Ishikawa (cell line): ENCODE results near the gene DAB1.

Experiments used
- CEBPB ChIP-seq: IDR thresholded peaks from 2 replicates; pipeline ENCODE4 v1.6.1; 2012
- CREB1 ChIP-seq: IDR thresholded peaks from 2 replicates; pipeline ENCODE4 v1.6.1; 2012; ENCODE audit warnings: low read depth
- EGR1 ChIP-seq: IDR thresholded peaks from 2 replicates; pipeline ENCODE4 v1.6.1; 2012
- EP300 ChIP-seq: IDR thresholded peaks from 2 replicates; pipeline ENCODE4 v1.6.1; 2012; ENCODE audit warnings: borderline replicate concordance
- FOXM1 ChIP-seq: IDR thresholded peaks from 2 replicates; pipeline ENCODE4 v1.6.1; 2012; ENCODE audit warnings: low read depth, borderline replicate concordance
- MAX ChIP-seq: IDR thresholded peaks from 2 replicates; pipeline ENCODE4 v1.6.1; 2012
- NFIC ChIP-seq: IDR thresholded peaks from 2 replicates; pipeline ENCODE4 v1.6.1; 2012
- RAD21 ChIP-seq: IDR thresholded peaks from 2 replicates; pipeline ENCODE4 v1.6.1; 2012; ENCODE audit warnings: low read depth
- REST ChIP-seq: IDR thresholded peaks from 2 replicates; pipeline ENCODE4 v1.6.1; 2012; ENCODE audit warnings: low read depth, mild to moderate bottlenecking
- TAF1 ChIP-seq: IDR thresholded peaks from 2 replicates; pipeline ENCODE4 v1.6.1; 2012; ENCODE audit warnings: low read depth, mild to moderate bottlenecking
- TCF12 ChIP-seq: IDR thresholded peaks from 2 replicates; pipeline ENCODE4 v1.6.1; 2012; ENCODE audit warnings: low read depth
- TEAD4 ChIP-seq: IDR thresholded peaks from 2 replicates; pipeline ENCODE4 v1.6.1; 2012
- USF1 ChIP-seq: IDR thresholded peaks from 2 replicates; pipeline ENCODE4 v1.6.1; 2012
- YY1 ChIP-seq: IDR thresholded peaks from 2 replicates; pipeline ENCODE4 v1.6.1; 2012; ENCODE audit warnings: low read depth
- ZBTB7A ChIP-seq: IDR thresholded peaks from 2 replicates; pipeline ENCODE4 v1.6.1; 2012; ENCODE audit warnings: low read depth

The DAB1 gene

GRCh38 chr1:57112148-57112547 lies 311.7 kb downstream of the DAB1 start:
- TF ChIP-seq NFIC, result no peak
- TF ChIP-seq CREB1, result no peak
- no peak for TF ChIP-seq YY1
- no peak for TF ChIP-seq EP300
- no peak for TF ChIP-seq MAX
- no peak for TF ChIP-seq ZBTB7A
- no peak for TF ChIP-seq TCF12
- TF ChIP-seq CEBPB, result no peak
- TF ChIP-seq RAD21, result no peak
- TF ChIP-seq FOXM1, result no peak
- TF ChIP-seq REST, result no peak
- TF ChIP-seq USF1, result no peak
- TF ChIP-seq TEAD4, result no peak
- TF ChIP-seq TAF1, result no peak
- no peak for TF ChIP-seq EGR1

GRCh38 chr1:57111175-57111574 lies 312.7 kb downstream of the DAB1 start:
- no peak for TF ChIP-seq RAD21
- TF ChIP-seq YY1, result no peak
- no peak for TF ChIP-seq TCF12
- no peak for TF ChIP-seq CEBPB
- TF ChIP-seq TAF1, result no peak
- TF ChIP-seq ZBTB7A, result no peak
- no peak for TF ChIP-seq MAX
- no peak for TF ChIP-seq FOXM1
- TF ChIP-seq EGR1, result no peak

- TF ChIP-seq RAD21 (no peak), EGR1 (no peak), TEAD4 (no peak), REST (no peak), NFIC (no peak), YY1 (no peak), CREB1 (no peak), TAF1 (no peak), TCF12 (no peak)
Measured at GRCh38 chr1:57109883-57110282, 314.0 kb downstream of the DAB1 start.

DNA sequence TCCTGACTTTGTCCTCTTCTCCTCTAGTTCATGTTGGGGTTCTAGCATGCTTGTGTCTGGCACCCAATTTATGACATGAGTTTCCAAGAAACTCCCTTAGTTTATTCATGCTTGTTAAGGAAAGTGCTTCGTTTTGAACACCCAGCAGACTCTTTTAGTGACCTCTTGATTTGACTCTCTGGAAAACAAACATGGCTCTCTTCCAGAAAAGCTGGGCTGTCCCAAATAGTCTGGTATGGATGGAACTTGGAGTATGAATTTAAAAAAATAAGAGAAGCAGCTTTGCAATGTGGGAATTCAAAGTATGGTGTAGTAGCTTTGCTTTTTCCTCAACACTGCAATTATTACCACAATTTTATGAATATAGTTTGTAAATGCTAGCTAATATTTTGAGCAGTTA lies 314.6 kb downstream of the DAB1 start:
- TF ChIP-seq RAD21, result no peak

- TF ChIP-seq TCF12 (no peak), FOXM1 (no peak), MAX (no peak)
Measured at GRCh38 chr1:57106296-57106695, 317.6 kb downstream of the DAB1 start.

DNA sequence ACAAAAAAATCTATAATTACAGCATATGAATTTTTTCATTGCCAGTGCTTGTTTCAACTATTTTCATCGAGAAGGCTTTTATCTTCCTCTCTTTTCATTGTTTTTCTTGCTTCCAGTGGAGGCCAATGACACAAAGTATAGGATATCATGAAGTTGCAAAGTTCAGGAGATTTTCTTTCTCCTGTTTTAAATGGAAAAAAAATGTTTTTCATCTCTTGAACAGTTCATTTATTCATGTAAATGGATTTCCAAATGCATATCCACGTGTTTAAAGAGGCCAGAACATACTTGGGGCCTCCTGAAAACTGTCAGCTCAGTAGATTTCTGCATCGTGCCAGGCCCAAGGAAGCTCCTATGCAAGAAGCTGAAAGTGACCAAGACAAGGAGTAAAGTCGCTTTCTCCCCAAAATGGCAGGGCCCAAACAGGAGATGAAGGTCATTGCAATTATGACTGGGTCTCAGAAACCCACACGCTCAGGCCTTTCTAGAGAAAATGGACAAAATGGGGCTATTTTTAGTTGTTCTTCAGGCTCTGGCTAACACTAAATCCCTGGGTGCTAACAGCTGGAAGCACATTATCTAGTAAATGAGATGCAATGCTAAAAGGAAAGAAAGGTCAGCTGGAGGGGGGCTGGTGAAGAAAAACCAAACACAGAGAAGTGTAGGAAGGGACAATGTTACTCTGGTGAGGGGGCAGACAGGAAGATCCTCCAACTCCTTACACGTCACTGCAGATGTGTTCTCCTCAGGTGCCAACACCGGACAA lies 321.1 kb downstream of the DAB1 start:
- TF ChIP-seq TCF12 (no peak), TEAD4 (no peak), NFIC (no peak), RAD21 (no peak), CREB1 (no peak), CEBPB (no peak), EGR1 (no peak), REST (no peak), EP300 (no peak), ZBTB7A (no peak), TAF1 (no peak), USF1 (no peak), YY1 (no peak), MAX (no peak), FOXM1 (no peak)
